RWPE1 (cell line): ENCODE measurements around the gene KIAA1549.

Experiments used
- CTCF ChIA-PET: fragments of 350-600 bp; sonication (Branson Sonifier 250); formaldehyde crosslinking; extraction: SDS; loops from one replicate; lab custom pipeline; 2021; lab: Yijun Ruan, JAX
- POLR2A ChIA-PET: fragments of 400-600 bp; formaldehyde crosslinking; extraction: SDS; loops from one replicate; lab custom pipeline; 2020; ENCODE audit warnings: antibody characterized with exemption; ENCODE audit not compliant: low non-redundant PET; lab: Yijun Ruan, JAX
- DNase-seq: peaks from one replicate; pipeline ENCODE4 v3.0.0; 2012; ENCODE audit warnings: low spot score
- H3K27ac ChIP-seq: fragments of 450-650 bp; 2 replicates; pipeline ENCODE4 v1.5.1; 2017
- TF ChIP-seq, protein P1 (sequence below): fragments of 450-650 bp; conservative IDR thresholded peaks from 2 replicates; pipeline ENCODE4 v1.5.1; 2017; ENCODE audit warnings: low read depth, mild to moderate bottlenecking

KIAA1549 gene

DNA sequence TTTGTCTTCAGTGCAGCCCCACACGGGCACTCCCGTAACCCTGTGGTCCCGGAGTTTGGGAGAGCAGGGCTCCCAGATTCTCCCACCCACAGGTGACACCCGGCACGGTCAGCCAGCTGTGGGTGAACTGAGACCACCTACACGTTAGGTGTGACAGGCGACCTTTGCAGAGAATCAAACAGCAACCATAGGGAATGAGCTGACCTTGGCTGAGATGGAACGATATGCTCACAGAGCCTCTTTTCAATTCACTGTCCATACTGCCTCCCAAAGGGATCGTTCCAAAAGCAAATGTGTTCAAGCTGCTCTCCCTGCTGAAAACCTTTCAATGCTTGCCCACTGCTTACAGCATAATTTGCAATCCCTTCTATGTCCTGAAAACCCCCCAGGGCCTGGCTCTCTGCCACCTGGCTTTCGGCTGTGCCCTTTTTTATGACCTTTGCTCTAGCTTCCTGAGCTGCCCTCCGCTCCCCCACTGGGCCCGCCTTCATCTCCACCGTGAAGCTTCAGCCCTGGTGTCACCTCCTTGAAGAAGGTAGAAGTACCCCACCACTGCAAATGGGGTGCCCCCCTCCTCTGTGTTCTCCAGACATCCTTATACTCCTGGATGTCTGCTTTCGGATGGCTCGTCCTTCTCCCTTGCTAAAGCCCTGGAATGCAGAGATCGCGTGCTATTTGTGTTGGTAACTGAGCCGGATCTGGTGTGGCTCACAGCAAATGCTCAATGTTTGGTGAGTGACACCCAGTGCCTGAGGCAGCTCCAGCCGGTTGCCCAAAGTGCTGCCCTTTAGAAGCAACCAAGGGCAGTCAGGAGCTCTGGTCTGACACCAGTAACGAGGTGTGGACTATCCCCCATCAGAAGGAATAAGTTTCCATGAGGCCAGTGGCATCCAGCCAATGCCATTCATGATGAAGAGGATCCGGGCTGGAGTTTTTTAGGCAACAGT lies 90.4 kb downstream of the KIAA1549 start:
- TF ChIP-seq, protein P1, sequence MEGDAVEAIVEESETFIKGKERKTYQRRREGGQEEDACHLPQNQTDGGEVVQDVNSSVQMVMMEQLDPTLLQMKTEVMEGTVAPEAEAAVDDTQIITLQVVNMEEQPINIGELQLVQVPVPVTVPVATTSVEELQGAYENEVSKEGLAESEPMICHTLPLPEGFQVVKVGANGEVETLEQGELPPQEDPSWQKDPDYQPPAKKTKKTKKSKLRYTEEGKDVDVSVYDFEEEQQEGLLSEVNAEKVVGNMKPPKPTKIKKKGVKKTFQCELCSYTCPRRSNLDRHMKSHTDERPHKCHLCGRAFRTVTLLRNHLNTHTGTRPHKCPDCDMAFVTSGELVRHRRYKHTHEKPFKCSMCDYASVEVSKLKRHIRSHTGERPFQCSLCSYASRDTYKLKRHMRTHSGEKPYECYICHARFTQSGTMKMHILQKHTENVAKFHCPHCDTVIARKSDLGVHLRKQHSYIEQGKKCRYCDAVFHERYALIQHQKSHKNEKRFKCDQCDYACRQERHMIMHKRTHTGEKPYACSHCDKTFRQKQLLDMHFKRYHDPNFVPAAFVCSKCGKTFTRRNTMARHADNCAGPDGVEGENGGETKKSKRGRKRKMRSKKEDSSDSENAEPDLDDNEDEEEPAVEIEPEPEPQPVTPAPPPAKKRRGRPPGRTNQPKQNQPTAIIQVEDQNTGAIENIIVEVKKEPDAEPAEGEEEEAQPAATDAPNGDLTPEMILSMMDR: no peak
- no peak overlapping the region for H3K27ac ChIP-seq
- ChIA-PET CTCF (interaction anchor here (0.6 kb wide), 1 partner anchor 477 kb away, joined by 3 read pairs; no protein-coding TSS in a partner anchor), POLR2A (no interaction called here)
- no peak for DNase-seq

GRCh38 chr7:138889582-138890498 lies 91.3 kb downstream of the KIAA1549 start:
- ChIA-PET POLR2A (no interaction called here), CTCF (no interaction called here)
- TF ChIP-seq, protein P1: no peak
- DNase-seq: no peak
- H3K27ac ChIP-seq: no peak overlapping the region

DNA sequence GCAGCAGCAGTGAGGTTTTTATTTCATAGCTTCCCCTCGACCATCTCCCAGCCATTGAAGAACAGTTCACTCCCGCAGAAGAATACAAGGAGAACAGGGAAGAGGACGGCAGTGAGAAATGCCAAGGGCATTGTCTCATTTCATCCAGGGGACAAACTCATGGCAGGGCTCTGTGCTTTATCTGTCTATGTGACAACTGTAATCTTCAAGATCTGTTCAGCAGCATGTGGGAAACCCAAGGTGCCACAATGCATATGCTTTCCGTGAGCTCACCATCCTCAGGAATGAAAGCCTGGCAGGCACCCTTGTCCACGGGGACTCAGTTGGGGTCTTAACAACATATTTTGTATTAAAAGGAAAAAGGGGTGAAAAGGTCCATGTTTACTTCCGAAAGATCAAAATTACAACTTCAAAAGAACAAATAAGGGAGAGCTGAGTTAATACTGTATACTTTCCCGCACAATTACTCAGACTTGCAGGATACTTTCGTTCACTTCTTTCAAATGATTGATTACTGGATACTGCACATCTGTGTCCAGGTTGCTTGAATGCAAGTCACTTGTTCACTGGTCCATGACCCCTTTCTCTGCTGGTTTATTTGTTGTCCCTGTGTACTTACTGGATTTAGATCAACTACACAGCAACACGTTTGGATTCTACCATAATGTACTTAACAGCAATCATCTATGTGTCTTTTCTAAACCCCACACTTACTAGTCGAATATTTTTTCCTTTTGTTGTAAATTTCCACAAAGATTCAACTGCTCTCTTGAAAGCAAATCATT lies 93.1 kb downstream of the KIAA1549 start:
- ChIA-PET CTCF (no interaction called here), POLR2A (no interaction called here)

GRCh38 chr7:138887085-138887710 lies 94.0 kb downstream of the KIAA1549 start:
- no peak overlapping the region for H3K27ac ChIP-seq
- TF ChIP-seq, protein P1: no peak
- no peak for DNase-seq
- CTCF ChIA-PET: interaction anchor here (0.6 to 1.2 kb wide), 10 partner anchors 8 to 878 kb away, joined by 3 to 8 read pairs (median 3); no protein-coding TSS in a partner anchor
- POLR2A ChIA-PET: no interaction called here

More for the DNA sequence above, 93.1 kb downstream of the KIAA1549 start:
- DNase-seq: no peak
- TF ChIP-seq, protein P1: no peak
- no peak overlapping the region for H3K27ac ChIP-seq

- H3K27ac ChIP-seq: no peak overlapping the region
- DNase-seq: peak; percentile 31
- POLR2A ChIA-PET: no interaction called here
- CTCF ChIA-PET: interaction anchor here (0.6 to 1.2 kb wide), 9 partner anchors 9 to 715 kb away, joined by 3 to 8 read pairs (median 3); no protein-coding TSS in a partner anchor
- TF ChIP-seq, protein P1: peak; percentile 78
Observed at GRCh38 chr7:138886501-138886917, 94.7 kb downstream of the KIAA1549 start.
